Urothelium cell line (cell line): ENCODE results near the gene ANKLE2.
"Not testable (repeated sequence)": the region's sequence is repeated elsewhere in the genome, so short reads cannot be mapped to it uniquely, and the experiment has no call there.

Experiments
- DNase-seq: peaks from one replicate; pipeline ENCODE4 v3.0.0; 2011; ENCODE audit warnings: low spot score, mixed read lengths
- FAIRE-seq: peaks from 2 replicates; lab custom pipeline; 2011; peaks lifted over from hg19 to GRCh38; lab: Jason Lieb, UNC

Gene ANKLE2

DNA sequence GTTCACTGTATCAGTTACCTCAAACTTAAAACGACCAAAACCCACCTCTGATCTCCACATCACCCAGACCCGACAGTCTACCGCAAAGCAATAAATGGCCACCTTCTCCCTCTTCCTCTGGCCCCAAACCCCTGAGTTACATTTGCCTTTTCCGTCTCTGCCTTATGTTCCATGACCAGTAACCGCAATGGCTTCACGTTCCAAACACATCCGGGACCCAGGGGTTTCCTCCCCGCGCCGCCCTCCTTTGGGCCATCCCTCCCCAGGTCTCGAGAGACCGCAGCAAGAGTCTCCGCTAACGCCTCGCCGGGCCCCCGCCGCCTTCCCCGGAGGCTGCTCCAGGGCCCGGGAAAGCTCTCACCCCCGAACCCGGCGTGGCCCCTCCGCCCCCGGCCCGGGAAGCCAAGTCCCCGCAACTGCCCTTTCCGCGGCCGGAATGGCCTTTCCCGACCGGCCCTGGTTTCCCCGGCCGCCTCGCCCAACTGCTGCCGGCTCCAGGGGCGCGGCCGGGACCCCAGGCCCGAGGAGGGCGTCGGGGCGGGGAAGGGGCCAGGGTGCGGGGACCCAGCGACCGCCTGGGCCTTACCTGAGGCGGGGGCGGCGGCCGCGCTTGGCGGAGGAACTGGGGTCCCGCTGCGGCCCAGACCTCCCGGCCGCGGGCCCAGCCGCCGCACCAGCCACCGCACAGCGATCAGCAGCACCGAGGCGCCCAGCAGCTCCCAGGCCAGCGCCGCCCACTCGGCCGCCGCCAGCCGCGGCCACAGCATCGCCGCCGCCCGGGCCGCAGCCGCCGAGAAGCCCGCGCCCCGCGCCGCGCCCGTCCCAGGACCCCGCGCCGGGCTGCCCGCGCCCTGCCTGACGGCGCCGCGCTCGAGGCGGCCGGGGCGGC, at the start of gene ANKLE2:
ANKLE2 (minus strand) TSS at position 801 of the 889 bp plus-strand sequence; CDS start at position 767, 34 bp downstream.
- peak; percentile 78 for DNase-seq
- no peak for FAIRE-seq

DNA sequence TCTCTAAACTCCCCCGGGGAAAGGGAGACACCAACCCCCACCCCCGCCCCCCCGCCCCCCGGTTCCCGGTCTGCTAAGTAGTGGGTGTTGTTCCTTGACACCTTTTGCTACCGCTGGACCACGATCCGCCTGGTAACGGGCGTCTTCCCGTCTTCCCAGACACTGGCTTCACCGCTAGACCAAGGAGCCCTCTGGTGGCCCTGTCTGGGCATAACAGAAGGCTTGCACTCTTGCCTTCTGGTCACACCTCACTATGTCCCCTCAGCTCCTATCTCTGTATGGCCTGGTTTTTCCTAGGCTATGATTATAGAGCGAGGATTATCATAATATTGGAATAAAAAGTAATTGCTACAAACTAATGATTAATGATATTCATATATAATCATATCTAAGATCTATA, 47.8 kb upstream of the ANKLE2 start:
- not testable (repeated sequence) for FAIRE-seq, DNase-seq

DNA sequence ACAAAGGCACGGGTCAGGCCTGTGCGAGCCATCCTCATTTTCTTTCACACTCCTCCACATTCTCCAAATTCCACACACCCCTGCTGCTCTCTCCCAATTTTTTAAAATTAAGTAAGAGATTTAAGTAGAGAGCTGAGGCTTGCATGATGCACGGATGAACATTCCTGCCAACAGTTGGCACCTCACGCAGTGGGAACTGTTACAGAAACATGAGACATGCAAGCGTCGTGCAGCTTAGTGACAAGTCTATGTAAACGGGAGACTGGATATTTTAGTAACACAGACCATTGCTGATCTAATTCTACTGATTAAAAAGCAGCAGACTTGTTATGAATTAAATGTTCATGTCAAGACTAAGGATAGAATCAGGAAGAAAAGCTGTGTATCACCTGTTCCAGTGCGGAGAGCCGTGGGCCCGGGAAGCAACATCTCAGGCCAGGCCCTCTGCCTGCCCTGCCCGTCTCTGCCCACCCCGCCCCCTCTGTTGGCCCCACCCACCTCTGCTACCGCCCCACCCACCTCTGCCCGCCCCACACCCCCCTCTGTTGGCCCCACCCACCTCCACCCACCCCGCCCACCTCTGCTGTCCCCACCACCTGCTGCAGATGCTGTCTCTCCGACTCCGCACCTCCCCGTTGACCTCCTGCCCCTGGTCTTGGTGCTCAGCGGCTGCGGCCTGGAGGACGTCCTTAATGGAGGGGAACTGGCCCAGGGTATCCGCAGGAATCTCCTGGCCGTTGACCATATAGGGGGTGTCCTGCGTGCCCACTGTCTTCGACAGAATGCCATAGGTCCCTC, 45.9 kb upstream of the ANKLE2 start:
- FAIRE-seq (no peak), DNase-seq (peak; percentile 34)

GRCh38 chr12:132806857-132807256, 45.2 kb upstream of the ANKLE2 start:
- FAIRE-seq (no peak), DNase-seq (no peak)

GRCh38 chr12:132804426-132804861, 42.8 kb upstream of the ANKLE2 start:
- no peak for FAIRE-seq
- DNase-seq = no peak

DNA sequence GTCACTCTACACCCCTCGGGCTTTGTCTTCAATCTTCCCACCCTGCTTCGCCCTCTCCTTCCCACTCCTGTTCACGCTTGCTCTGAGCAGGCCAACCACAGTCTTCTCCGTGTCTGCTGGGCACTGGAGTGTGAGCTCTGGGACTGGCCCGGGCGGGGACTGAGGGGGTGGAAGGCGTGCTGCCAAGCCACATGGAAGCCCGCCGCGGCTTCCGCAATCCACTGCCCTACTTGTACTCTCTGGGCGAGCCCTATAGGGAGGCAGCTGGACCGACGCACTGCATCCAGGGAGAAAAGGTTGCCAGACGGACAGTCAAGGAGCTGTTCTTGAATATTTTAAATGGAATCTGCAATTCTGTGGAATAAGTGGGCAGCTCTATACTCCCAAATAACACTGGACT, 42.3 kb upstream of the ANKLE2 start:
- FAIRE-seq = no peak

DNA sequence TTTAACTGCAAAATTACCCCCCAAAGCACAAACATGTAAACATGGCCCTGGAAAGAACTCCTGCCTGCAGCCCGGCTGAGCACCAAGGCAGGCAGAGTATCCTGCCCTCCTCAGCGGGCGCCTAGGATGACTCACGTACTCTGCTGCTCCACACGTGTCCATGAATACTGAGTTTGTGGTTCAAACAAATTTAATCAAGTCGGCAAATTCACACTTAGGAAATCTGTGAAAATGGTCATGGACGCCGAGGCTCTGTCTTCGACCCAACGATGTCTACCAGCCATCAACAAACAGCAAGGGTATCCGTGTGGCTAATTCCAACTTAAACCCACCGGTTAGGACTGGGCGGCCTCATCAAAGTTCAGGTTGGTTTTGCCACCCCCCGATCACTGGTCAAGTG, 41.5 kb upstream of the ANKLE2 start:
- FAIRE-seq (no peak), DNase-seq (no peak)

More for the DNA sequence above, 42.3 kb upstream of the ANKLE2 start:
- no peak for DNase-seq

DNA sequence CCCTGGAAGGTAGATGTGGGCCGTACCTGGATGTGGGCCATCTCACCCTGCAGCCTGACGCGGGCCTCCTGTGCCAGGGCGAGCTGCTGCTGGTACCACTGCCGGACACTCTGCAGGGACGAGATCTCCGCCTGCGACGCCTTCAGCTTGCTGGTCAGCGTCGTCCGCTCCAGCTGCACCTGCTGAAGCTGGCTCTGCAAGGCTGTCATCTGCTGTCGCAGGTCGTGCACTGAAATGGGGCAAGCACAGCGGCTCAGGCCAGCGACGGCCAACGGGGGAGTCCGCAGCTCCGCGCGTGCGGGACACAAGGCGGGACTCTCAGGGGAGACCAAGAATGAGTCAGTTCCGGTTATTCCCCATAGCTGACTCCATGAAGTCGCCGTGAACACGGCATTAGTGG, 40.1 kb upstream of the ANKLE2 start:
- DNase-seq = no peak
- FAIRE-seq = no peak

GRCh38 chr12:132798836-132799235, 37.2 kb upstream of the ANKLE2 start:
- no peak for DNase-seq
- FAIRE-seq = no peak

DNA sequence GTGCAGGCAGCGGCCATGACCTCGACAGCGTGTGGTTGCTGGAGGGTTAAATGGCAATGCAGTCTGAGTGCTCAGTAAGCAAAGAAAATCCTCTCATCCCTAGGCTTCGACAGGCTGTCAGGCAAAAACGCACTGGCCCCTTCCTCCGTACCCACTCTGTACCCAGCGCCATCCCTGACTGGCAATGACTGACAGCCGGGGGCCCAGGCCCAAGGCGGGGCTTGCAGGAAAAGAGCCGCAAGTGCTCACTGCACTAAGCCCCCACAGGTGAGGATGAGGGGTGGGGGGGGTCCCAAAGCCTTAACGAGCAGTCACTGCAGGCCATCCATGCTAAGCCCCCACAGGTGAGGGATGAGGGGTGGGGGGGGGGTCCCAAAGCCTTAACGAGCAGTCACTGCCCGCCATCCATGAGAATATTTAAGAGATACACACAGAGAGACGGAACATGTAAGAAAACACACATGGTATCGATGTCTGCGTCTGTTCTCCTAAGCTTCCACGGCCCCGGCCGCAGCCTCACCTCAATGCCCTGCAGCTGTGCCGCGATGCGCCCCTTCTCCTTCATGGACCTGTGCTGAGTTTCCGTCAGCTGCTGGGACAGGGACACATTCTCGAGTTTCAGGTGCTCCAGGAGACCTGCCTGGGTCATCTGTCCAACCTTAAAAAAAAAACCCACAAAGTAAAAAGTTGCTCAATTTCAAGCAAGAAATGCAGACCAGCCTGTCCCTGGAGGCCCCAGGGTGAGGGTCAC, 36.4 kb upstream of the ANKLE2 start:
- FAIRE-seq = no peak

GRCh38 chr12:132795847-132796246, 34.2 kb upstream of the ANKLE2 start:
- FAIRE-seq = no peak

More for the DNA sequence above, 36.4 kb upstream of the ANKLE2 start:
- no peak for DNase-seq

DNA sequence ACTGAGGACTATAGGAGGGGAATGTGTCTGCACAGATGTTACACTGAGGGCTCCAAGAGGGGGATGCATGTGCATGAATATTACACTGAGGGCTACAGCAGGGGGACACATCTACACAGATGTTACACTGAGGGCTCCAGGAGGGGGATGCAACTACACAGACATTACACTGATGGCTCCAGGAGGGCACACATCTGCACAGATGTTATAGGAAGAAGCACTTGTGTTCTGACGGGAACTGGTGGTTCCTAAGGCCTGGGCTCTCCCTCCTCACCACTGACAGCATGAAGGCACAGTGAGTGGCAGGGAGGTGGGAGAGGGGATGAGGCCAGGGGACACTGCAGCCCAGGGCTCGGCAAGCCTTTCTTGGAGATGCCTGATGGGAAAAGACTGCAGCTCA, 30.3 kb upstream of the ANKLE2 start:
- not testable (repeated sequence) for DNase-seq, FAIRE-seq

More at GRCh38 chr12:132795847-132796246, 34.2 kb upstream of the ANKLE2 start:
- DNase-seq = no peak

DNA sequence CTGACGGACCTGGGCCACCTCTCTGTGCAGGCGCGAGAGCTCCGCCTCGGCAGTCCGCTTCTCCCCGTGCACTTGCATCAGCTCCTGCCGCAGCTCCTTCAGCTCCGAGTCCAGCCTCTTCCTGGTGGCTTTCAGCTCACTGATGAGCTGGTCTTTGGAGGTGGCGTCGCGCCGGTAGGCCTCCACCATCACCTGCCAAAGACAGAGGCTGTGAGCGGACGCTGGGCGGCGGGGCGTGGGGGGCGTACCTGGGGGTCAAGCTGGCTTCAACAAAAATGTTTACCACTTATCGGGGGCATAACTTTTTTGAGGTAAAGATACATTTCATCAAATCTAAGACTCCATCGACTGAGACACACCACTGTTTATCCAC, 27.5 kb upstream of the ANKLE2 start:
- DNase-seq (no peak), FAIRE-seq (no peak)

DNA sequence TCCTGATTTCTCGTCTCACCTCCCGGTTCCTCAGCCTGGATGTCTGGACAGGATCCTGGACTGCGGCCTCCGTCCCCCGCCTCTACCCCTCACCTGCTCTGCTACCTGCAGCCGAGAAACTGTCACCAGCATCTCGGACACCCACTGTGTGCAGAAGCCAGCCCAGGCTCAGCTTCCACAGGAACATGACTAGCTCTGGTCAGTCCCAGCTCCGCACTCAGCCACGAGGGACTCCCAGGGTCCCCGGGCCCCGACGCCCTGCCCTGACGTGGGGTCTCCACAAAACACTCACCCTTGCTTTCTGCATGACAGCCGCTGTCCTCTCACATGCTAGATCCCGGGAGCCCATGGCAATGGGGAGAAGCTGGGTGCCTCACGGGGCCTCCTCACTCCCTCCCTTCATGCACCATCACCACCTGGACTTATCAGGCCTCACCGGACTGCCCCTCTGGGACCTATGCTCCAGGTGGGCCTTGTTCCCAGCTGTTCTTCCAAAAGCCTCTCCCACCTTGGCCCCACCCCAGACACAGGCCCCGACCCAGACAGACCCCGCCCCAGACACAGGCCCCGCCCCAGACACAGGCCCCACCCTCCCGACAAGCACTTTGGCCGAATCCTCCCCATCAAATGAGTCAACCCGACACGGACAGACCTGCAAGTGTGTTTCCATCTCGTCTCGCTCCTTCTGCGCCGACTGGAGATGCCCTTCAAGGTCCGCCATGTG, 26.9 kb upstream of the ANKLE2 start:
- FAIRE-seq = no peak
- DNase-seq = peak; percentile 27

GRCh38 chr12:132787877-132788276, 26.2 kb upstream of the ANKLE2 start:
- DNase-seq (no peak), FAIRE-seq (no peak)

DNA sequence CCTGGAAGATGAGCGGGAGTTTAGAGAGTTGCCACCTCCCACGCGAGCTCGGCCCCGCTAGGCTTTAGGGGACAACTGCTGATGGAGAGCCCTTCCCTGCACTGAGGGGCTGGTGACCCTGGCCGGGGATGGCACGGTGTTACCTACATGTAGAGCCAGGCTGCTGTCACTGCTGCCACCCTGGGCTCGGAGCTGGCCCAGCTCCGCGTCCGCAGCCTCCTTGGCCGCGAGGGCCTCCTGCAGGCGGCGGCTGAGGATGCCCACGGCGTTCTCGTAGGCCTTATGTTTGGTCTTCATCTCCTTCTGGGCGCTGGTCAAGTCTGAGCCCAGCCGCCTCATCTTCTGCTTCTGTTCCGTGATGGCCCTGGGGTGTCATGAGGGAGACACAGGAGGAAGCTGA, 24.6 kb upstream of the ANKLE2 start:
- DNase-seq = no peak
- FAIRE-seq = no peak

DNA sequence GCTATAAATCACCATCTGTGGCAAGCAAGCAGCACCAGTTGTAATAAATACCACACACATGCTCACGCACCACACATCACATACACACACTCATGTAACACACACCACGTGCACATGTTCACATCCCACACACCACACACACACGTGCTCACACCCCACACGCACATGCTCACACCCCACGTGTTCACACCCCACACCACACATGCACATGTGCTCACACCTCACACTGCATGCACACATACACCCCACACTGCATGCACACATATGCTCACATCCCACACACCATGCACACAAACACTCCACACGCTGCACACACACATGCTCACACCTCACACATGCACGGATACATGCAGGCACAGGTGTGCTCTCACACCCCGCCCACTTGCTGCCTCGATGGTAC, 22.9 kb upstream of the ANKLE2 start:
- FAIRE-seq (peak; percentile 95), DNase-seq (no peak)

GRCh38 chr12:132783917-132784531, 22.4 kb upstream of the ANKLE2 start:
- no peak for DNase-seq

GRCh38 chr12:132781938-132782337, 20.3 kb upstream of the ANKLE2 start:
- DNase-seq (no peak), FAIRE-seq (no peak)

More at GRCh38 chr12:132783917-132784531, 22.4 kb upstream of the ANKLE2 start:
- no peak for FAIRE-seq
